KMS-11 (cell line): ENCODE data around the gene AKIP1.
"Not testable (repeated sequence)": the region's sequence is repeated elsewhere in the genome, so short reads cannot be mapped to it uniquely, and the experiment has no call there.

Source experiments
- H2AFZ ChIP-seq: fragments of 200-600 bp; sonication (generic); 2 replicates; pipeline ENCODE4 v1.6.1; 2016; ENCODE audit warnings: antibody characterized with exemption, mixed run types, low read depth
- H3K27ac ChIP-seq: fragments of 200-600 bp; sonication (generic); 2 replicates; pipeline ENCODE4 v1.6.1; 2016; ENCODE audit warnings: mild to moderate bottlenecking, mixed run types
- H3K27me3 ChIP-seq: fragments of 200-600 bp; sonication (generic); 2 replicates; pipeline ENCODE4 v1.6.1; 2017; ENCODE audit warnings: mild to moderate bottlenecking, low read depth, mixed run types, moderate library complexity; ENCODE audit not compliant: insufficient read depth
- H3K36me3 ChIP-seq: fragments of 200-600 bp; sonication (generic); 2 replicates; pipeline ENCODE4 v1.6.1; 2017; ENCODE audit warnings: mild to moderate bottlenecking, mixed run types; ENCODE audit not compliant: insufficient read depth
- H3K4me1 ChIP-seq: fragments of 200-600 bp; sonication (generic); 2 replicates; pipeline ENCODE4 v1.6.1; 2016; ENCODE audit warnings: mild to moderate bottlenecking, low read depth, mixed run types; ENCODE audit not compliant: poor library complexity, severe bottlenecking
- H3K4me2 ChIP-seq: fragments of 200-600 bp; sonication (generic); 2 replicates; pipeline ENCODE4 v1.7.0; 2016; ENCODE audit warnings: mild to moderate bottlenecking, mixed run types
- H3K4me3 ChIP-seq: fragments of 200-600 bp; sonication (generic); IDR thresholded peaks from 2 replicates; pipeline ENCODE4 v1.6.1; 2017; ENCODE audit warnings: low read depth, low read length, mixed read lengths; ENCODE audit not compliant: insufficient read depth
- H3K79me2 ChIP-seq: fragments of 200-600 bp; sonication (generic); 2 replicates; pipeline ENCODE4 v1.6.1; 2016; ENCODE audit warnings: low read depth, mixed run types; ENCODE audit not compliant: insufficient read depth
- H3K9ac ChIP-seq: fragments of 200-600 bp; sonication (generic); 2 replicates; pipeline ENCODE4 v1.6.1; 2016; ENCODE audit warnings: mild to moderate bottlenecking, mixed run types
- H4K20me1 ChIP-seq: fragments of 200-600 bp; sonication (generic); 2 replicates; pipeline ENCODE4 v1.6.1; 2016; ENCODE audit warnings: mild to moderate bottlenecking, mixed run types; ENCODE audit not compliant: insufficient read depth
- CTCF ChIP-seq: fragments of 200-600 bp; sonication (generic); conservative IDR thresholded peaks from 2 replicates; pipeline ENCODE4 v1.6.1; 2017; ENCODE audit warnings: low read depth, mild to moderate bottlenecking, antibody characterized with exemption, low read length, moderate library complexity, mixed read lengths

AKIP1 gene

GRCh38 chr11:8873741-8874405 lies 37.1 kb upstream of the AKIP1 start:
- no peak overlapping the region for H3K9ac ChIP-seq

GRCh38 chr11:8878771-8879170 lies 32.2 kb upstream of the AKIP1 start:
- H3K4me2 ChIP-seq = no peak overlapping the region
- no peak overlapping the region for H3K27ac ChIP-seq
- no peak for TF ChIP-seq CTCF
- H2AFZ ChIP-seq = no peak overlapping the region
- H3K4me3 ChIP-seq = no peak overlapping the region
- H3K4me1 ChIP-seq = no peaks in the 10 kb centered on the region
- H3K27me3 ChIP-seq = no peaks in the 10 kb centered on the region
- H3K9ac ChIP-seq = no peak overlapping the region
- H3K79me2 ChIP-seq = no peaks in the 10 kb centered on the region
- no peaks in the 10 kb centered on the region for H4K20me1 ChIP-seq
- H3K36me3 ChIP-seq = no peaks in the 10 kb centered on the region

More at GRCh38 chr11:8873741-8874405, 37.1 kb upstream of the AKIP1 start:
- Histone ChIP-seq H3K36me3 (no peaks in the 10 kb centered on the region), H2AFZ (no peak overlapping the region), H3K4me2 (no peak overlapping the region), H4K20me1 (no peaks in the 10 kb centered on the region), H3K79me2 (no peaks in the 10 kb centered on the region), H3K4me1 (peaks cover 5% of the 10 kb centered on the region), H3K27ac (no peak overlapping the region), H3K4me3 (no peak overlapping the region), H3K27me3 (peaks cover 14% of the 10 kb centered on the region)
- no peak for TF ChIP-seq CTCF

- not testable (repeated sequence) for H4K20me1 ChIP-seq, H3K4me3 ChIP-seq, H3K36me3 ChIP-seq, H3K27ac ChIP-seq, H2AFZ ChIP-seq, H3K4me1 ChIP-seq, H3K79me2 ChIP-seq, H3K27me3 ChIP-seq, H3K4me2 ChIP-seq, H3K9ac ChIP-seq
These were observed 29.4 kb upstream of the AKIP1 start for GRCh38 chr11:8881585-8881984.

GRCh38 chr11:8886322-8886721 lies 24.7 kb upstream of the AKIP1 start:
- H3K79me2 ChIP-seq = no peaks in the 10 kb centered on the region
- H4K20me1 ChIP-seq = no peaks in the 10 kb centered on the region
- H3K27me3 ChIP-seq = no peaks in the 10 kb centered on the region
- no peak overlapping the region for H2AFZ ChIP-seq
- no peak overlapping the region for H3K27ac ChIP-seq
- TF ChIP-seq CTCF = no peak
- H3K4me3 ChIP-seq = no peak overlapping the region
- no peak overlapping the region for H3K9ac ChIP-seq
- no peak overlapping the region for H3K4me2 ChIP-seq
- H3K4me1 ChIP-seq = no peaks in the 10 kb centered on the region
- no peaks in the 10 kb centered on the region for H3K36me3 ChIP-seq

- not testable (repeated sequence) for H3K9ac ChIP-seq, H3K36me3 ChIP-seq, H3K4me3 ChIP-seq, H4K20me1 ChIP-seq, H3K27me3 ChIP-seq, H3K4me1 ChIP-seq, H3K79me2 ChIP-seq, H2AFZ ChIP-seq, H3K4me2 ChIP-seq, H3K27ac ChIP-seq
These were observed 19.8 kb upstream of the AKIP1 start for GRCh38 chr11:8891185-8891584.
